ENCODE measurements around the gene CDRT4.
"Not testable (repeated sequence)": the region's sequence is repeated elsewhere in the genome, so short reads cannot be mapped to it uniquely, and the experiment has no call there.

Gene CDRT4

GRCh38 chr17:15456972-15457722 lies 10.3 kb downstream of the CDRT4 start:
- DNase-seq: no peak

DNA sequence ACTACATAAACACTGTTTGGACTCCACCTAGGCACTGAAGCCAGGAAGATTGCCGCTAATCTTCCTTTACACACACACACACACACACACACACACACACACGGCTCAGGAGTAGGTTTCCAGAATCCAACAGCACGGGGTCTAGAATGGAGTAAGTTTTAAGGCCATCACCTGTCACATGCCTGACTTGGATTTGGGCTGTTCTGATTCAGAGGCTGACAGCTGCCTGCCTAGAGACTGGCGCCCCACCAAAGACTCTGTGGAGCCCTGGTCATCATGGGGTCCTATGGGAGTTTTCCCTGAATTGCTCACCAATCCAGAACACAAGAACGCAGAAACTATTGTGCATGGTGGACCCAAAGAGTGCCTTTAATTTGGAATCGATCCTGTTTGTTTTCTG lies 10.9 kb downstream of the CDRT4 start:
- DNase-seq: no peak

DNA sequence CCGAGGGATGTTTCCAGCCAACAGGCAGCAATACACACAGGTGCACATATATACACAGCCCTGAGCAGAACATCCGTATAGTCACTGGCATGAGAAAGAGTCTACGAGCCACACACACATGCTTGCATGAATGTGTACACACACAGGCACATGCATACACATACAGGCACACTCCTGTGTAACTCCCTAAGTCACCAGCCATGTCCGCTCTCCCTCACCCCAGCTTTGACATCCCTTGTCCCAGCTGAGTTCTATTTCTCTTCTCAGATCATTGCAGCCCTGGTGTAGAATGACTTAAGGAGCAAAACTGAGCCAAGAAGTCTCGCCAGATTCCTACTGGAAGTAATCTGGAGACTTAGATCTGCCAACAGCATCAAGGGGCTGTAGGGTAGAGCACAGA lies 13.1 kb downstream of the CDRT4 start:
- DNase-seq: no peak

DNA sequence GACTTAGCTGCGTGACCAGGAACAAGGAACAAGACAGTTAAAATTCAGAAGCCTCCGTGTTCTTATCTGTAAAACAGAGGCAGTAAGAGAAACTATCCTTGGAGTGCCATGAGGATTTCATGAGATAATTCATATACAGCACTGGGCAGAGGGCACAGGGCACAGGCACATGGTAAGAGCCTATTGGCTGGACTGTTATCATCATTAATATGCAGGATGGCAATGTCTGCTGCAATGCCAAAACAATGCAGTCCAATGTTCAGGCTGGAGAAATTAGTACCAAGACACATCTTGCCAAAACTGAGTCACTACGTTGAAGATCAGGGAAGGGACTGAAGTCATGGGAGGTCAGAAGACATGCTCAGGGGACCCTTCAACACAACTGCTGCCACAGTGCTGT lies 13.6 kb downstream of the CDRT4 start:
- no peak for DNase-seq

- no peak for DNase-seq
Observed at GRCh38 chr17:15453246-15453645, 14.2 kb downstream of the CDRT4 start.

GRCh38 chr17:15452746-15453145 lies 14.7 kb downstream of the CDRT4 start:
- DNase-seq: no peak

DNA sequence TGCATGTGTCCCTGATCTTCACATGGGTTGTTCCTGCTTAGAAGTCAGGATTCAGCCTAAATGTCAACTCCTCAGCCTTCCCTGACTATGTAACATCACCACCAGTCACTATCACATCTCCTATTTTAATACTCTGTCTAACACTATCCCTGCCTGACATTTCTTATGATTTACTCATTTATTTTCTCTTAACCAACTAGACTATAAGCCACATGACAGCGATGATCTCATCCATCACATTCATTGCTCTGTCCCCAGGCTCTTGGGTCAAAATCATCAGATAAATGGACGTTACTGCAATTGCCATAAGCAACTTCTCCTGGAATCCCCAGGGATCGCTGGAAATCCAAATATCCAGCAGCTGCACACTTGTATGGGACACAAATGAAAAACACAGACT lies 15.7 kb downstream of the CDRT4 start:
- no peak for DNase-seq

GRCh38 chr17:15448580-15448956 lies 18.9 kb downstream of the CDRT4 start:
- no peak for DNase-seq

GRCh38 chr17:15447928-15448579 lies 19.4 kb downstream of the CDRT4 start:
- DNase-seq: no peak

- DNase-seq: no peak
Observed at GRCh38 chr17:15446036-15446435, 21.4 kb downstream of the CDRT4 start.

- DNase-seq: no peak
Observed at GRCh38 chr17:15444805-15445204, 22.6 kb downstream of the CDRT4 start.

DNA sequence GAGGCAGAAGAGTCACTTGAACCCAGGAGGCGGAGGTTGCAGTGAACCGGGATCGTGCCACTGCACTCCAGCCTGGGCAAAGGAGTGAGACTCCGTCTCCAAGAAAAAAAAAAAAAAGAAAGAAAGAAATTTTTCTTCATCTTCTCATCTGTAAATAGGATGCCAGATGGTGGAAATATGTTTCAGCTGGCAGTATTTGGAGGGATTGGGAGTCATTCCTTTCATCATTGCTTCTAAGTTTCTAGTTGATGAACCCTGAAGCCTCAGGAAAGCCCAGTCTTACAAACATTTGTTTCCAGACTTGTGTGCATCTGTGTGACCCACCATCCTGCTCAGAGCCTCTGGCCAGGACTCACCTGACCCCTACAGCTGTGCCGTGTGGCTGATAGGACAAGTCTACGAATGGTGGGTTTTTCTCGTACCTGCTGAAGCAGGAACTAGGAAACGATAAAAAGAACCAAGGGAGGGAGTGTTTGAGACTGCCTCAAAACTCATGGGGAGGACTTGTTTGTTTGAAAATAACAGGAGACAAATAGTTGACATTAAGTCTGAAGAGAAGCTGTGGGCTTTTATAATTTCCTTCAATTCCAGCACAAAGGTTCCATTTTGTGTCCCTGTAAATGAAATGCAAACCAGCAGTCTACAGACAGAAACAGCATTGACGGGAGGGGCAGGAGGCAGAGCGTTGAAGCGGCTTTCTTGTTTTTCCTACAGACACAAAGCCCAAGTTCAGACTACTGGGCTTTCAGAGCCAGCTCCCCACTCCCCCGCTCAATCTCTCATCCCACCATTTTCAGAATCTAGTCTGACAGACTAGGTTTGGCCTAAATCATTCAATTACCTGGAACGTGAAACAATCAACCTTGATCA lies 24.9 kb downstream of the CDRT4 start:
- DNase-seq: no peak

GRCh38 chr17:15441315-15441714 lies 26.1 kb downstream of the CDRT4 start:
- DNase-seq: no peak

DNA sequence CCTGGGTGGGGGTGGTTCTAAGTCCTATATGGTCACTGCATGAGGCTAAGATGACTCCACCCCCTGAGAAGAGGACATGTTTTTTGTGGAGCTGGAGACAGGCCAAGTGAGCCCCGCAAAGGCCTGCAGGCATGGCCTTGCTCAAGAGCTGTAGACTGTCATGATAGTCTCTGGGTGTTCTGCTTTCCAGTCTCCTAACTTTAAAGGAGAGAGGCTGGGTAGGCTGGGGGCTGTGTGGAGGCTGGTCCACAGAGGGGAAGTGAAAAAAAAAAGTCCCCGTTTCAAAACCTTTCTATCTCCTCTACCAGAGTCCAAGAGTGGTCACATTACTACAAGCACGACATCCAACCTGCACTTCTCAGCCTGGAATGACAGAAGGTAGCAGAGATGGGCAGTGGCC lies 27.1 kb downstream of the CDRT4 start:
- DNase-seq: no peak

DNA sequence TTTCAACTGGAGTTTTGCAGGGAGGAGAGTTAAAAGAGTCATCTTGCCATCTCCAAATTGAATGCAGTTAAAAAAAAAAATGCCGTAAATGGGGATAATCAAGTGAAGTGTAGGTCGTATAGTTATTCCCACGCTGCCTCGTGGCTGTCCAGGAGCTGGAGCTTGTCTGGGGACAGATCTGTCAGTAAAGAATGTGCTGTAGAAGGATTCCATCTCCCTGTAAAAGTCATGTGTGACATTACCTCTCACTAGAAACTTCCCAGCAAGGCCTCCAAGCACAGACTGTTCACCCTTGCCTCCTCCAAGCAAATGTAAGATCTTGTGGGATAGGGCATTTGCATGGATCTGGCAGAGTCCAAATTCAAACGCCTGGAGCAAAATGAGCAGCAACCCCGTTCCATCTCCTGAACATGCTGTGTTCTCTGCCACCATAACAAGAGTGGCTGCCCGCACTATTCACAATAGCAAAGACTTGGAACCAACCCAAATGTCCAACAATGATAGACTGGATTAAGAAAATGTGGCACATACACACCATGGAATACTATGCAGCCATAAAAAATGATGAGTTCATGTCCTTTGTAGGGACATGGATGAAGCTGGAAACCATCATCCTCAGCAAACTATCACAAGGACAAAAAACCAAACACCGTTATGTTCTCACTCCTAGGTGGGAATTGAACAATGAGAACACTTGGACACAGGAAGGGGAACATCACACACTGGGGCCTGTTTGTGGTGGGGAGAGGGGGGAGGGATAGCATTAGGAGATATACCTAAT lies 28.0 kb downstream of the CDRT4 start:
- DNase-seq: not testable (repeated sequence)

- DNase-seq: no peak
Observed at GRCh38 chr17:15438491-15439105, 28.8 kb downstream of the CDRT4 start.

GRCh38 chr17:15437303-15437635 lies 30.2 kb downstream of the CDRT4 start:
- DNase-seq: no peak

DNA sequence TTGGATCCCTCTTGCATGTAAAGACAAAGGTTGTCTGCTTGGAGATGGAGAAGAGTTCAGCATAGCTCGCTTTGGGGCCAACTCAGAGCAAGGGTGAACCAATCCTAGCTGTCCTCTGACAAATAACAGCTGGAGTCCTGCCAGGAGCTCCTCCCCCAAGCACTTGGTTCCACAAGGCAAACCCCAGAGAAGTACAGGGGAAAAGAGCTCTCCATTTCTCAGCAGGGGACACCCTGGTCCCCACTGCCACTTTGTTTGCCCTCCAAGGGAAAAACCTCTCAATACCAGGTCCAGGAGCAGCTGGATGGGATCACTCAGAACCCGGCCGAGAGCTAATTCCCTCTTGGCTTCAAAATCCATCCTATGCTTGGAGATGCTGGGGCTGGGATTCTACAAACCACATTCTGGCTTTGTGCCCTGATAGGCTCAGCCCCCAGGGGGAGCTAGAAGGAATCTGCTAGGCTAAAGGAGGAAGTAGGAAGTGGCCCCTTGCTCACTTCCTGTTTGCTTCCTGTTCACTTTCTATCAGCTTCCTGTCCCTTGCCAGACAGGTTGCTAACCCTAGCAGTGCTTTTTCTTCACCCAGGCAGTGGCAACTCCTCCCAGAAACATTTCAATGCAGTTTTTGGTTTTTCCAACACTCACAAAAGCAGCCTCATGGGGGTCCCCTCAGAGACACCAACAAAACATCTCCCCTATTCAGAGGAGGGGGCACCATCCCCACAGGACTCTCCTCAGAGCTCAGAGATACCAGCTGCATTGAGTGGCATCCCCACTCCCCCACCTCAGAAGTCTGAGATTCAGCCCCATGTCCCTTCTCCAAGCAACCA lies 30.7 kb downstream of the CDRT4 start:
- DNase-seq: no peak

DNA sequence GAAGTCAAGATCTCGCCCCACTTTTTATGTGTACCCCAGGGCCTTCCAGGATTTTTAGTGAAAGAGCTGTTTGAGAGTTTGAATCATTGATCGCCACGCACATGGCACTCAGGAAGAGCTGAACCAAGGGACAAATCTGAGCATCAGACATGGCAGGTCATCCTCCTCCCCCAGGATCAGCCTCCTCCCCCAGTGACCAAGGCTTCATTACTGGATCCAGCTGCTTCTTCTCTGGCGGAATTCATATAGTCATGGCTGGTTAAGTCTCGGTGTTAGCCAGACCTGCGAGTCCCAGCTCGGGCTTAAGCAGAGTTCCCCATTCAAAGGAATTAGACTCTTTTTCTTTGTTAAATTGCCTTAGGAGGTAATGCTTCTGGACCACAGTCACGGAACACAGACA lies 32.5 kb downstream of the CDRT4 start:
- no peak for DNase-seq

- DNase-seq: no peak
Observed at GRCh38 chr17:15432807-15433611, 34.4 kb downstream of the CDRT4 start.

- DNase-seq: no peak
Observed at GRCh38 chr17:15431766-15432165, 35.7 kb downstream of the CDRT4 start.

Measured in NCI-H1930 (cell line).